Medulla oblongata (tissue), 1 donor: Measurements from ENCODE around the gene COL28A1.
"Not testable (repeated sequence)": the region's sequence is repeated elsewhere in the genome, so short reads cannot be mapped to it uniquely, and the experiment has no call there.

Source experiments
- DNase-seq: peaks from one replicate; pipeline ENCODE4 v3.0.0-alpha.2; 2015; ENCODE audit errors: extremely low spot score

COL28A1 gene

DNA sequence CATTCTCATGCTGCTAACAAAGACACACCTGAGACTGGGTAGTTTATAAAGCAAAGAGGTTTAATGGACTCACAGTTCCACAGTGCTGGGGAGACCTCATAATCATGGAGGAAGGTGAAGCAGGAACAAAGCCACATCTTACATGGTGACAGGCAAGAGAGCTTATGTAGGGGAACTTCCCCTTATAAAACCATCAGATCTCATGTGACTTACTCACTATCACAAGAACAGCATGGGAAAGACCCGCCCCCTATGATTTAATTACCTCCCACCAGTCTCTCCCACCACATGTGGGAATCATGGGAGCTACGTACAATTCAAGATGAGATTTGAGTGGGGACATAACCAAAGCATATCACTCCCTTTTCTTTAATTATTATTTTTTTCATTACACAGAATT is 16.6 kb downstream of the COL28A1 start:
- no peak for DNase-seq

DNA sequence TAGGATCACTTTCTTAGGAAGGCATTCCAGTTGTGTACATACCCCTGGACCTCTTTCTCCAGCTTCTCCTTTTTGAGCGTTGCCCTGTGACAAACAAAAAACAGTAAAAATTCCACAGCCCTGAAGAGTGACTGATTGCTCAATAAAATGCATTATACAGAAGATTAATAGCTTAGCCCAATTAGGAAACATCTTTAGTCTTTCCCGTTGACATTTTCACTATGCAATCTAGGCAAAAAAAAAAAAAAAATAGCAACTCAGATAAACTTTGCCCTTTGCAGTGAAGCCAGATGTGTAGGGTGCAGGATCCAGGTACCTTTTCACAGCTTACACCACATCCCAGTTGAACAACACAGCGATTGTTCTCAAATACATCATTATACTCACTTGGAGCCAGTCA is 17.9 kb downstream of the COL28A1 start:
- DNase-seq = no peak

DNA sequence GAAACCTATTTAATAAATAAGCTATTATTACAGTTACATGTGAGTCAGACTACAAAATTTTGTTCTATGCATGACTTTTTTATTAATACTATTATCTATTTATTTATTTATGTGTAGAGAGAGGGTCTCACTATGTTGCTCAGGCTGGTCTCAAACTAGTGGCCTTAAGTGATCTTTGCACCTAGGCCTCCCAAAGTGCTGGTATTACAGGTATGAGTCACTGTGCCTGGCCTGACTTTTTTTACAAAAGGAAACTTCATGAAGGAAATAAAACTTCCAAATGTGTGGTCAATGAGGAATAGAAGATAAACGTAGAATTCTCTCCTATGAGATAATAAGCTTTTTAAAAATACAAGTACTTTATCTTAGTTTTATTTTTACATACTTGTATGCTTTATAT is 19.0 kb downstream of the COL28A1 start:
- no peak for DNase-seq

DNA sequence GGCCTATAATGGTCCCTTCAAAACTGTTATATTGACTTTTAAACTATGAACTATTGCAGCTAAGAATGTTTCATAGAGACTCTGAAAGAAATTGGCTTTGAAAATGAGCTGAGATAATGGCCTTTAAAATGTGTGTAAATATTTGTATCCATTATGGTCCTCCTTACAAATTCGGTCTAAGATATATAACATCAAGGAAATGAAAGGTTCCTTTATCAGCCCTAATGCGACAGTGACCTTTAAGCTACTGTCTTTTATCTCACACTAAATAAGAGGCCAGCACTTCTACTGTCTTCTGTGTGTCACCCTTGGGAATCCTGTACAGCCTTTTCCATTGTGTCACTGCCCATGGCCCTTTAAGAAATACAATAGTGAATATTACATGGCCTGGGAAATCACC is 19.5 kb downstream of the COL28A1 start:
- no peak for DNase-seq

DNA sequence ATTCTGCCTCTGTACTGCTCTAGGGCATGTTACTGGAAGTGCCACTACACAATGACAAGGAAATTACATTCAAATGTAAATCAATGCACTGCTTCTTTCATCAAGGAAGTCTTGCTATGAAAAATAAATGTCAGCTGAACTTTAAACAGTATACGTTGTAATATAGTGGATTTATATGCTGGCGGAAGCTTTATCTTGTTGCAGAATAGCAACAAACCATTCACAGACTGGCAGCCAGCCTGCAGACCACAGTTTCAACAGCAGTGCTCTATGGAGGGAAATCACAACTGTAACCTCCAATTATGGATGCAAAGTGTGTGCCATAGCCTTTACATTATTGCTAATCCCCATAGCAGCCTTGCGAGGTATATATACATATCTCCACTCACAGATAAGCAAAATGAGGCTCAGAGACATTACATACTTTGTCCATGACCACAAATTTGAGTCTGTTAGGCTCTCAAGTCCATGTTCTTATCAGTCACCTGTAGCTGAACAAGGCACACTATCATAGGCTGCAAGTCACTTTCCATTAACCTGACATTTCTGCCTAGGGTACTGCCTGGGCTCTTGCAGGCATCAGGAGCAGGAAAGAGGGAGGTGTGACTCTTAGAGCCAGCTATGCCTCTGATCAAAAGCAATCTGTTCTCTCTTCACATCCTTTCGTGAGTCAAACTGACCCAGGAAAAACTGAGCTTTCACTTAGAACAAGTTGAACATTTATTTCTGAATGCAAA is 22.6 kb downstream of the COL28A1 start:
- no peak for DNase-seq

DNA sequence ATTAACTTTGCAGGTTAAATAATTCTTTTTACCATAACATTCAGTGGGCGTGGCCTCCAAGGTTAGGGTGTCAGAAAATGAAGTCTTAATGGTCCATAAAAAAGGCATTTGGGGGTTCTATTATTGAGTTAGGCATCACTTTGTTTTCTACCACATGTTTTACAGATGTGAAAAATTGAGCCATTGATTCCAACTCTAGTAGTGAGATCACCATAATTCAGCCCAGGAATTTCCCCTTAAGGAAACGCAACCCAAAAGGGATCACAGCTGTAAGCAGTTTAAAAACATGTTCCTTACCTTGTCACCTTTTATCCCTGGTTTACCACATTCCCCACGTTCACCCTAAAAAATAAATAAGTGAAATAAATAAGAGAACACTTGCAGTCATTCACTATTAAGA is 24.9 kb downstream of the COL28A1 start:
- no peak for DNase-seq

DNA sequence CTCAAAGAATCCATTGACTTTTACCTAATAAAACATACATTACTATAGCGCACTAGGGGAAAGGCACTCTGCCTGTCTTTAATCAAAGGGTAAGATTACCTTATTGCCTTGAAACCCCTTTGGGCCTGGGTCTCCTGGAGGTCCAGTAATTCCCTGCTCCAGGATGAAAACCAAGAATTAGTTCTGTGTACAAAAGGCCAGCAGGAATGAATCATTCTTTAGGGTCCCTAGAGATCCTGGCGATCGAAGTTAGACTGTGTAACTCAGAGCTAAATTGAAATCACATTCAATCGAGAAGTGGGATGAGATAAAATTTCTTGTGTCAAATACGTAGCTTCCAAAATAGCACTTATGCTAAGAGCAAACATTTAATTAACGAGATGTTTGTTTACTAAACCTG is 29.8 kb downstream of the COL28A1 start:
- DNase-seq = no peak

DNA sequence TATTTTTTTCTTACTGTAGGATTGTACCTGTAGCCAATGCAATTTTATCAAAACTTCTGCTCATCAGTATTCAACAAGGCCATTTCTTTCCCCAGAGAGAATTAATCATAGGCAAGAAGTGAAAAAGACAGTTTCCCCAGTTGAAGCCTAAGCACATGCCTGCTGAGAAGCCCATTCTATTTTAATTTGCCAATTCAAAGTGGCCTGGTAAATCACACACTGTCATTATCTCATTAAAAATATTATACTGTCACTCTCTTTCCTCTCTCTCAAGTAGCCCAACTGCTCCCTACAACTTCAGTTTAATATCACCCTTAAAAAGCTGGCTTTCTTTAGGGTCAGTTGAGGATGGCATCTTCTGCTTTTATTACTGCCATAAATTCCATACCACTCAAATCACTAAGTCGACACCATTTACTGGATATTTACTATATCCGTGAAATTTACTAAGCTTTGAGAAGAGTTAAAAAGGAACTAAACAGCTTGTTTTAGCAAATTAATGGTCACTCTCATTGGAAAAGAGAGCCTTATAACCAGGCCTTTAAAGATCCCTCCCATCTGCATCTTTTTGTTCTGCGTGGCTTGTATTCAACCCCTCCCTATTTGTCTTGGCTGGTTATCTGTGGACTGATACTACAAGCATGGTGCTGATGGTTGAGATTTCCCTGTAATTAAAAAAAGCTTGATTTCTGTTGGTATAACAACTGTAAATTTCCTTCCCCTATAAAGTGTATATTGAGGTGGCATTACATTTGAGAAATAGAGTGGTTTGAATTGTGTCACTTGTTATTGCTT is 30.6 kb downstream of the COL28A1 start:
- no peak for DNase-seq

DNA sequence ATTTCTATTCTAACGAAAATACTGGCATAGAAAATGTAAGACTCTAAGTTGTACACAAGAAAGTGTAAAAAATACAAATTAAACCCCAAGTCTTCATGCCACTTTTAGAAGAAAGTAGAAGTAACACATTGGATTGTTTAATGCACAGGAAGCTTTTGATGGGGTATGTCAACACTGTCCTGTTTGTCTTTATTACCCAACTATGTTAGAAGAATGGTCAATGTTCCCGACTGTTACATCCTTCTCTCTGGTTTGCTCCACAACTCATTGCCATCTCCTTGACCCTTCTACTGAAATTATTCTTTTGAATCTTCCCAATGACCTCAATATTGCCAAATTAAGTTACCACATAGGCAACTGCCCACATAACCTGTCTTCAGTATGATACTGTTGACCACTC is 35.8 kb downstream of the COL28A1 start:
- no peak for DNase-seq

DNA sequence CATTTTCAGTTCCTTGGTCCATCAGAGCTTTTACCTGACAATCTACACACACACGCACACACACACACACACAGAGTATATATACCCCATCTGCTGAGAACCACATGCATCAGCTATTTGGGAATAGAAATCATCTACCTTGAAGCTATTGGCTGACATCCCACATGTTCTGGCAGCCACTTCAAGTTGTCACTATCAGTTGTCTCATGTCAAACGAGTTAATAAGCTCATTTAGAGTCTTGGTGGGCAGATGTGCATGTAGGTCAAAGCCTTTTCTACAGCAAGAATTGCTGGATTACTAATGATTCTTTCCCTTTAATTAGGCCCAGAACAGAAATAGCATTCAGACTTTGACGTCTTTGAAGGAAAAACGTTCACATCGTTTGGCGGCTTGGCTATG is 36.8 kb downstream of the COL28A1 start:
- DNase-seq = no peak

DNA sequence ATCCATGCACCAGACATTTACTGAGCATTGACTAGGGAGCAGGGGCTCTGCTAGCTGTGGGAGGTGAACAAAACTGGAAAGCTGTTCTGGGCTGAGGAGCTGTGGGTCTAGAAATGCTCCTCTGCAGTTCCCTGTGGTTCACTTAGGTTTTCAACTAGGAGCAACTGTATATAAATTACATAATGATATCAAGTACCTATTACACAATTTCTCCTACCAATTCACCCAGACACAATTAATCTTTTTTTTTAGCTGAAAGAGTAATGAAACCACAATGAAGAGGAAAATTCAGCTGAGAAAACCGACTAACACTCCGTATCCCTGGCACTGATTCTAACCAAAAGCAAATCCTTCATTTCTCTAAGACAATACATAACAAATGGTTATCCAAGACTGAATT is 39.4 kb downstream of the COL28A1 start:
- no peak for DNase-seq

DNA sequence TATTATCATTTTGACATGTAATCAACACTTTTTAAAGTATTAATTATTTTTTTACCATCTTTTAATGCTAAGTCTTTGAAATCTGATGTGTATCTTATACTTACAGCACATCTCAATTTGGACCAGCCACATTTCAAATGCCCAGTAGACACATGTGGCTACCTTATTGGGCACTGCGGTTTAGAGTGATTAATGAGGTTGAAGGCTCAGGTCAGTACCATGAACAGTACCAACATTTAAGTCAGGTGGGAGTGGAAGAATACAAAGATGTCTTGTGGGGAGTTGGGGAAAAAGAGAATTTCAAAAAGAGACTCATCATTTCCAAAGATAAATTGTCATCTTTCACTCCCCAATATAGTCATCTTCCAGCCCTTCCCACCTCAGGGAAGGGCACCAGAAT is 40.5 kb downstream of the COL28A1 start:
- no peak for DNase-seq

DNA sequence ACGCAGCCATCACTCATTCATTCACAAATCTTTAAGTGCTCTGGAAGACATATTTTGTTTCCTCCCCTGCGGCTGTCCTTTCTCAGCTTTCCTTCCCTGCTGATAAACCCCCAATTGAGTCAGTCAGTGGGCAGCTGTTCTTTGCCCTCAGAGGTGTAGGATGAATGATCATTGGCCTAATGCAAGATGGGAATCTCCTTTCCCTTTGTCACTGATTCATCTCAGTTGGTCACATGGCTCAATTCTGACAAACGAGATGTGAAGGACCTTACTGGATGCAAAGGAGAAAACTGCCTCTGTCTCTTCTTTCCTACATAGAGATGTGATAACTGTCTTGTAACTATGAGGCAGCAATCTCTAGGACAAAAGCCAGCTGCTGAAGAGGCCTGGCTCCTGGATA is 44.6 kb downstream of the COL28A1 start:
- no peak for DNase-seq

DNA sequence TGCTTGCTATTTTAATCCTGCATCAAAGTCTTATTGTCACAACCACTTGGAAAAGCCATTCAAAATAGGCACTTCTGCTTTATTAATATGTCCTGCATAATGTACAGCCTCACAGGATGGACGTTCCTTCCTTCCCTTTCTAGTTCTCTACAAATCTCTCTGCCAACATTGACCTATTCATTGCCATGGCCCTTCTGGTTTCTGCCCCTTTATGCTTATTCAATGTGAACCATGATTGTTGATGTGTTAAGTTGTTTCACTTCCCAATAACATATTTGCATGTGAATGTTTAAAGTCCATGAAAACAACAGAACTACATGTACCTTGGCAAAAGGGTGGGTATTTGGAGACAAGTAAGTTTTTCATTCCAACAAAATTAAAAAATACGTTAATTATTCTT is 45.7 kb downstream of the COL28A1 start:
- no peak for DNase-seq

DNA sequence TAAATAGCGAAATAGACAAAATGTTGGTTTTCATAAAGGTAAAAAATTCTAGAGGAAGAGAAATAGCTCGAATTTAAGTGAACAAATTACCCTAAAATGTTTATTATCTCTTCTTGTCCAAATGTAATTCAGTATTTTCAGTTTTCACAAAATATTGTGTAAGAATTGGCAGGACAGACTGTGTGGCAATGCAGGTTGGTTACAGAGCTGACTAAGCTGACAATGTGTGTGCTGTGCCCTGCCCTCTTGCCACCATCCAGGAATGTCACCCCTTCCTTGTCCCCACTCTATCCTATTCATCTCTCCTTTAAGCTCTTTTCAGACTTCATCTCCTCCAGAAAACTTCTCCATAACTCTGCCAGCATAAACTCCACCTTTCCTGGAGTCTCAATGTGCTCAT is 46.1 kb downstream of the COL28A1 start:
- DNase-seq = no peak

DNA sequence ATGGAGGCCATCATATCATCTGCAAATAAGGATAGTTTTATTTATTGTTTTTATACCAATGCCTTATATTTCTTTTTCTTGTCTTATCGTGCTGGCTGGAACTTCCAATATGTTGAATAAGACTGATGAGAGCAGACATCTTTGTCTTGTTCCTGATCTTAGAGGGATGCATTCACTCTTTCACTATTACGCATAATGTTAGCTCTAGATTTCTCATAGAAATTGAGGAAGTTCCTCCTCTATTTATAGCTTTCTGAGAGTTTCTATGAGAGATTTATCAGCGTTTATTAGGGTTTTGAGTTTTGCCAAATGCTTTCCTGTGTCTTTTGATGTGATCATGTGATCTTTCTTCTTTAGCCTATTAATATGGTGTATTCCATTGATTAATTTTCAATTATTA is 49.3 kb downstream of the COL28A1 start:
- no peak for DNase-seq

DNA sequence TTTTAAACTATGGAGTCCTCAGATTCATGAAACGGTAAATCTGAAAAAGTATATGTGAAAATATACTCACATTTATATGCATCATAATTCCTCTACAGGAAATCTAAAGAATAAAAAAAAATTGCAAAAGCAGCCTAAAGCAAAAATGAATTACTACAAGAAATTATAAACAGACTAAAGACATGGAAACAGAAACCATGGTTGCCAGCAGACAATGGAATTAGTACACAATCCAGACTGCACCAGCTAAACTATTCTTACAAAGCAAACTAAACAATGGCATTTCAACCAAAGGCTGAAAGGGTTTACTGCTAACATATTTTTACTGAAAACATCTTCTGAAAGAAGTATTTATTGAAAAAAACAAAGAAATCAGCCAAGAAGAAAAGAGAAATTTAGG is 51.6 kb downstream of the COL28A1 start:
- DNase-seq = no peak

DNA sequence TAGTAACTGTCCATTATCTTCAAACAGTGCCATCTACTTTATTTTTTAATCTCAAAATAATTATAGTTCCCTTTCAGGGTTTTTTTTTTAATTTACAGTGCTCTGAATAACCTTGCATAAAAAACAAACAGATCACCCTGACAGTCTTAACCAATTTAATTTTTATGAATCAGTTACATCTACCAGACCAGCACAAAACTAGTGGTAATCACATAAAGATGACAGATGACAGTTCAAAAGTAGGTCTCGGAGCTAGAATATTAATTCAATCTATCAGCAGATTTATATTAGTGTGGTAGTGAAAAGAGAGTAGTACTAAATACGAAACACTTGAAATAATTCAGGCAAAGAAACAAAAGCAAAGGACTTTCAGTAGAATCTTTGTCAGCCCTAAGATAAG is 53.9 kb downstream of the COL28A1 start:
- DNase-seq = no peak

DNA sequence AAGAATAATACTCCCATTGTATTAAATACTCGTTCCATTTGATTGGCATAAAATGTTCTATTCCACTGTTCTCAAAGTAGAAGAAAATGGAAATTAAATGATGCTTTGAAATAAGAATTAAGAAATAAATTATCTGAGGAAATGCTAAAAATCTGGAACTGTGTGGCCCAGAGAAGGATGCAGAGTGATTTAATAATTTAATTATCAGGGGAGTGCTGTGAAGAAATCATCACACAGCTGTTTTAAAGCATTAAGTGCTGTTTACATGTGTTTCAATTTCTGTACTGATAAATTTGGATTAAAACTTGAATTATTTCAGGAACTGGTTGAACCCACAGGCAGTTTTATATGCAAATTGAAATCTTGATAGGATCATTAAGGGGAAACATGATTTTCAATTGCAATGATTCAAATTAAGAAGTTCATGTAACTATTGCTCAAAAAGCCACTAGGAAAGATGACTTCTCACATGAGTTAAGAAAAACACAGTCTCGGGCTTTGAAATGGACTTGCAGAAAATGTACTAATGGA is 56.3 kb downstream of the COL28A1 start:
- DNase-seq = no peak

DNA sequence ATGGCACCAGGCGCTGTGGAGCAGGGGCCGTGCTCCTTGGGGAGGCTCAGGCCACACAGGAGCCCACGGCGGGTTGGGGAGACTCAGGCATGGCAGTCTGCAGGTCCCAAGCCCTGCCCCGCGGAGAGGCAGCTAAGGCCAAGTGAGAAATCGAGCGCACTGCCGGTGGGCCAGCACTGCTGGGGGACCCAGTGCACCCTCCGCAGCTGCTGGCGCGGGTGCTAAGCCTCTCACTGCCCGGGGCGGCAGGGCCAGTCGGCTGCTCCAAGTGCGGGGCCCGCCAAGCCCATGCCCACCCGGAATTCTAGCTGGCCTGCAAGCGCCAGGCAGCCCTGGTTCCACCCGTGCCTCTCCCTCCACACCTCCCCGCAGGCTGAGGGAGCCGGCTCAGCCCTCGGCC is 57.1 kb downstream of the COL28A1 start:
- no peak for DNase-seq

DNA sequence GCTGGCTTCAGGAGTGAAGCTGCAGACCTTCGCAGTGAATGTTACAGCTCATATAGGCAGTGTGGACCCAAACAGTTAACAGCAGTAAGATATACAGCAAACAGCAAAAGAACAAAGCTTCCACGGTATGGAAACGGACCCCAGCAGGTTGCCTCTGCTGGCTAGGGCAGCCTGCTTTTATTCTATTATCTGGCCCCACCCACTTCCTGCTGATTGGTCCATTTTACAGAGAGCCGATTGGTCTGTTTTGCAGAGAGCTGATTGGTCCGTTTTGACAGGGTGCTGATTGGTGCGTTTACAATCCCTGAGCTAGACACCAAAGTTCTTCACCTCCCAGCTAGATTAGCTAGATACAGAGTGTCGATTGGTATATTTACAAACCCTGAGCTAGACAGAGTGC is 58.0 kb downstream of the COL28A1 start:
- DNase-seq = not testable (repeated sequence)

DNA sequence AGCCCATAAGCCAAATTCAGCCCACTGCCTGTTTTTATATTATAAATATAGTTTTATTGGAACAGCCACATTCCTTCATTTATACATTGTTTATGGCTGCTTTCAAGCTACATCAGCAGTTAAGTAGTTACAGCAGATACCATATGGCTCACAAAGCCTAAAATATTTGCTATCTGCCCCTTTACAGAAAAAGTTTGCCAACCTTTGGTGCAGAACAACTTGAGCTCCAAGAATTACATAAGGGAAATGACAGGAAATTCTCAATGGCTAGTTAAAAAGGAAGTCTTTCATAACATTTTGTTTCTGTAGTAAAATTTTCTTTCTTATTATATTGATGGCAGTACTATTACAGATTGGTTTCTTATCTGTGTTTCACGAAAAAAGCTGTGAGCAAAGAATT is 59.3 kb downstream of the COL28A1 start:
- DNase-seq = no peak

DNA sequence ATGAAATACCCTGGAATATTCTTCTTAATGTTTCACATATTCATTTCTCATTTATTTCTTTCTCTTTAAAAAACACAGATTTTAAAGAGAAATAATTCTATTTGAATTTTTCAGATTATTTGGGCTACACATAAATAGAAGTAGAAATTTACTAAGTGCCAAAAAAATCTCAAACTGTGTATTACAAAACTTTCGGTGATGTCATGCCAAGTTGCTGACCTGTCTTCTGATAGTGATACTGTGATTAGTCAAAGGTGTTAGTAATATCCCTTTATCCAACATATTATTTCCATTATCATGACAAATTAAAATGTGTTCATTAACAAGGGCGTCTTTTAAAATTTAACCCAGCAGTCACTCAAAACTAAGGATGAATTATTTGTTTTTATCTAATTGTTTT is 60.1 kb downstream of the COL28A1 start:
- DNase-seq = no peak
